AG09309 (cell line): ENCODE data around the gene FOXO1.
A peak's percentile ranks its signal among the peaks of the same experiment; 100 is the strongest.

Source experiments
- DNase-seq: peaks from one replicate; pipeline ENCODE4 v3.0.0-alpha.2; 2010; ENCODE audit warnings: low read depth
- H3K4me3 ChIP-seq: 2 replicates; pipeline ENCODE4 v1.5.1; 2011; ENCODE audit warnings: mild to moderate bottlenecking, low read depth, low read length, moderate library complexity; ENCODE audit not compliant: control insufficient read depth
- CTCF ChIP-seq: IDR thresholded peaks from 2 replicates; pipeline ENCODE4 v1.5.1; 2011; ENCODE audit warnings: mild to moderate bottlenecking, low read depth, low read length, inconsistent platforms; ENCODE audit not compliant: insufficient read depth, control insufficient read depth; ENCODE audit errors: missing control alignments

The FOXO1 gene

GRCh38 chr13:40673414-40673813 is 7.0 kb upstream of the FOXO1 start:
- no peak for TF ChIP-seq CTCF
- no peak for DNase-seq
- H3K4me3 ChIP-seq = no peak overlapping the region

GRCh38 chr13:40672765-40673397 is 6.4 kb upstream of the FOXO1 start:
- DNase-seq = no peak
- H3K4me3 ChIP-seq = no peak overlapping the region
- no peak for TF ChIP-seq CTCF

GRCh38 chr13:40671956-40672764 is 5.7 kb upstream of the FOXO1 start:
- no peak for TF ChIP-seq CTCF
- no peak overlapping the region for H3K4me3 ChIP-seq
- DNase-seq = no peak

GRCh38 chr13:40670307-40670706 is 3.9 kb upstream of the FOXO1 start:
- no peak for TF ChIP-seq CTCF
- no peak for DNase-seq
- no peak overlapping the region for H3K4me3 ChIP-seq

GRCh38 chr13:40668335-40668734 is 1.9 kb upstream of the FOXO1 start:
- TF ChIP-seq CTCF = peak; percentile 33
- H3K4me3 ChIP-seq = no peak overlapping the region
- DNase-seq = no peak

- H3K4me3 ChIP-seq = peak overlapping the region; percentile 51
- TF ChIP-seq CTCF = no peak
- DNase-seq = no peak
Observed at GRCh38 chr13:40667622-40667978, 1.2 kb upstream of the FOXO1 start.
